B cell (primary cell): ENCODE measurements around the gene PIP5KL1. TPM values are rescaled to one million over a fixed set of nuclear protein-coding genes. Genes with fewer than 3 reads are reported as not detected.

ENCODE experiments used
- ATAC-seq: fragments of 200-7000 bp; cut with Tn5 transposase; one replicate; pipeline ENCODE4 v1.10.0; 2021; ENCODE audit warnings: low read depth, mild to moderate bottlenecking, moderate number of reproducible peaks, moderate library complexity
- CTCF ChIA-PET: fragments of 350-600 bp; sonication (Branson Sonifier 250); formaldehyde crosslinking; loops from one replicate; lab custom pipeline; 2021; ENCODE audit warnings: antibody characterized with exemption, inconsistent platforms; lab: Charles Lee
- POLR2A ChIA-PET: fragments of 350-600 bp; sonication (Branson Sonifier 250); formaldehyde crosslinking; loops from one replicate; lab custom pipeline; 2021; ENCODE audit warnings: antibody characterized with exemption; lab: Charles Lee
- DNase-seq: peaks from one replicate; pipeline ENCODE4 v3.0.0; 2013
- H2AFZ ChIP-seq: 2 replicates; pipeline ENCODE4 v1.6.1; 2012; ENCODE audit warnings: mild to moderate bottlenecking, low read depth, low read length; ENCODE audit not compliant: insufficient read depth, poor library complexity, severe bottlenecking
- H3K27ac ChIP-seq, 2 donors: 1 replicate in 1 of 2; 2 replicates in 1 of 2; pipeline ENCODE4 v1.5.1; 2012 to 2013; ENCODE audit warnings: low read length in 2 of 2, mild to moderate bottlenecking in 2 of 2, moderate library complexity in 1 of 2
- H3K27me3 ChIP-seq, 4 experiments: fragments of 200-600 bp in 1 of 4; sonication (generic) in 1 of 4; replicated peaks in 1 of 4; 1 replicate in 2 of 4; 2 replicates in 2 of 4; pipeline versions ENCODE4 v1.6.1 to v1.7.0; 2013 to 2016; ENCODE audit warnings: low read length in 3 of 4, mild to moderate bottlenecking in 2 of 4, mixed read lengths in 1 of 4, moderate library complexity in 1 of 4; ENCODE audit not compliant: insufficient read depth in 4 of 4, control insufficient read depth in 3 of 4; ENCODE audit errors: control extremely low read depth in 1 of 4
- H3K36me3 ChIP-seq, 2 experiments: replicated peaks in 1 of 2; 1 replicate in 1 of 2; 2 replicates in 1 of 2; pipeline versions ENCODE4 v1.6.1 to v1.7.1; 2013; ENCODE audit warnings: low read length in 1 of 2; ENCODE audit not compliant: insufficient read depth in 2 of 2, control insufficient read depth in 1 of 2; ENCODE audit errors: control extremely low read depth in 1 of 2, extremely low read depth in 1 of 2
- H3K4me1 ChIP-seq, 2 donors: fragments of 200-600 bp in 1 of 2; sonication (generic) in 1 of 2; 1 replicate in 1 of 2; 2 replicates in 1 of 2; pipeline versions ENCODE4 v1.5.1 to v1.6.1; 2013 to 2017; ENCODE audit warnings: low read length in 2 of 2; ENCODE audit not compliant: control insufficient read depth in 2 of 2, insufficient read depth in 2 of 2
- H3K4me2 ChIP-seq: replicated peaks from 2 replicates; pipeline ENCODE3; 2012; ENCODE audit warnings: mild to moderate bottlenecking, low read depth, low read length; ENCODE audit not compliant: poor library complexity, severe bottlenecking
- H3K4me3 ChIP-seq, 5 experiments: fragments of 200-600 bp in 1 of 5; sonication (generic) in 1 of 5; 1 replicate in 3 of 5; 2 replicates in 2 of 5; pipeline versions ENCODE4 v1.5.1 to v1.7.0; 2011 to 2016; ENCODE audit warnings: low read length in 4 of 5, mild to moderate bottlenecking in 4 of 5, low read depth in 2 of 5, control low read depth in 1 of 5, moderate library complexity in 1 of 5; ENCODE audit not compliant: insufficient read depth in 1 of 5; ENCODE audit errors: control extremely low read depth in 1 of 5, extremely low read depth in 1 of 5
- H3K79me2 ChIP-seq: fragments of 200-600 bp; sonication (generic); one replicate; pipeline ENCODE4 v1.6.0; 2016; ENCODE audit warnings: low read length; ENCODE audit not compliant: control insufficient read depth, insufficient read depth
- H3K9ac ChIP-seq: fragments of 200-600 bp; sonication (generic); 2 replicates; pipeline ENCODE4 v1.6.1; 2017; ENCODE audit warnings: mild to moderate bottlenecking, low read length, moderate library complexity
- H3K9me3 ChIP-seq, 3 donors: one replicate each; pipeline versions ENCODE4 v1.6.1 to v1.7.1; 2013; ENCODE audit warnings: low read length in 2 of 3; ENCODE audit not compliant: control insufficient read depth in 2 of 3, insufficient read depth in 1 of 3; ENCODE audit errors: control extremely low read depth in 1 of 3
- H4K20me1 ChIP-seq: 2 replicates; pipeline ENCODE4 v1.6.0; 2012; ENCODE audit warnings: mild to moderate bottlenecking, low read length; ENCODE audit not compliant: insufficient read depth, control insufficient read depth, poor library complexity, severe bottlenecking
- H3K27ac Mint-ChIP-seq: one replicate; pipeline ENCODE4 v1.8.0; 2021; ENCODE audit warnings: mixed read lengths
- H3K27me3 Mint-ChIP-seq: one replicate; pipeline ENCODE4 v1.8.0; 2021; ENCODE audit warnings: mixed read lengths
- H3K4me1 Mint-ChIP-seq: one replicate; pipeline ENCODE4 v1.8.0; 2021; ENCODE audit warnings: mixed read lengths
- H3K4me3 Mint-ChIP-seq: one replicate; pipeline ENCODE4 v1.8.0; 2021; ENCODE audit warnings: mixed read lengths
- H3K9me3 Mint-ChIP-seq: one replicate; pipeline ENCODE4 v1.8.0; 2022; ENCODE audit warnings: mixed read lengths; ENCODE audit not compliant: insufficient read depth
- EZH2 ChIP-seq: IDR thresholded peaks from 2 replicates; pipeline ENCODE4 v1.6.1; 2012; ENCODE audit warnings: borderline replicate concordance, low read depth, mild to moderate bottlenecking, moderate library complexity, low read length; ENCODE audit not compliant: insufficient read depth, poor library complexity, severe bottlenecking
- WGBS: methylation state at CpG from one replicate; pipeline ENCODE4 v1.1.5; 2013; ENCODE audit warnings: missing lambda C conversion rate; ENCODE audit not compliant: insufficient coverage; 5-methylcytosine and 5-hydroxymethylcytosine counted together
- intact Hi-C: fragments of 100-400 bp; cut with micrococcal nuclease; formaldehyde crosslinking; loops from one replicate; pipeline ENCODE4 v1.10.0; 2022
- polyA plus RNA-seq: library from polyadenylated mRNA; depleted of rRNA; stranded (reverse); fragments of >200 nt; gene quantifications from 2 replicates; pipeline ENCODE4 v1.2.3, GENCODE V29; 2012
- total RNA-seq, 2 donors: library from RNA; stranded (reverse); fragments of 120-200 nt in 1 of 2; gene quantifications; 1 replicate in 1 of 2; 2 replicates in 1 of 2; pipeline versions ENCODE4 v1.2.3 to v1.2.4, GENCODE V29; 2013 to 2022
- TF ChIP-seq, protein P1 (sequence below): fragments of 200-600 bp; IDR thresholded peaks from one replicate; pipeline ENCODE4 v1.8.0; 2022; ENCODE audit warnings: antibody characterized with exemption, mild to moderate bottlenecking

The PIP5KL1 gene
- total and polyA plus RNA-seq, 2 donors (not counting 1 experiment from before 2014, with no cell fraction given): 0.75 to 1.4 TPM

DNA sequence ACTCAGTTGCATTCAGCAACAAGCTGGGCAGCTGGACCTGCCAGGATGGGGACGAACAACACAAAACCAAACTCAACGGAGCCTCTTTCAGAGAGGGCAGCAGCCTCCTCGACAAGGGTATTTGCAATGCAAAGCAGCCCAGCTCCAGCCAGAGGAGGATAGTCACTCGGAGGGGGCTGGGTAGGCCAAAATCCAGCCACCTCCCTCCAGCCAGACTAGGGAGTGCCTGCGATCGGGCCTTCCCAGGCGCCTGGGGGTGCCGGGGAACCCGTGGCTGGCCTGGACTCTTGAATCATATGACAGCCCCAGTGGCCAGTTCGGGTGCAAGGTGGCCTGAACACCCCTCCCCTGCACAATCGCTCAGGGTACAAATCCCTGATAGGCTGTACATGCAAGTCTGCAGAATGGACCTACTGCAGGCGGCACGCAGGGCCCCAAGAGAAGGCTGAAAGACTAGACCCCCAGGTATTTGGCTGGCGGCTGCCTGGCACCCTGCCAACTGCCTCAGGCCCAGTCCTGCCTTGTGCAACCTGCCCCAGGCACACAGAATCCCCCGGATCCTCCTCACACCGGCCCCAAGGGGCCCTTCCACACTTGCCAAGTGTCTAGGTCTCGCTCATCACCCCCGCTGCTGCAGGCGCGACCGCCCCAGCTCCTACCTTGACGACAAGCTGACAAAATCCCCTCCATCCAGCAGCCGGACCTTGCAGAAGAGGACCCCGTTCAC is 48.9 kb upstream of the PIP5KL1 start:
- no peaks in the 10 kb centered on the region for H3K27me3 Mint-ChIP-seq
- peak; percentile 5 for ATAC-seq
- TF ChIP-seq EZH2: no peak
- TF ChIP-seq, protein P1, sequence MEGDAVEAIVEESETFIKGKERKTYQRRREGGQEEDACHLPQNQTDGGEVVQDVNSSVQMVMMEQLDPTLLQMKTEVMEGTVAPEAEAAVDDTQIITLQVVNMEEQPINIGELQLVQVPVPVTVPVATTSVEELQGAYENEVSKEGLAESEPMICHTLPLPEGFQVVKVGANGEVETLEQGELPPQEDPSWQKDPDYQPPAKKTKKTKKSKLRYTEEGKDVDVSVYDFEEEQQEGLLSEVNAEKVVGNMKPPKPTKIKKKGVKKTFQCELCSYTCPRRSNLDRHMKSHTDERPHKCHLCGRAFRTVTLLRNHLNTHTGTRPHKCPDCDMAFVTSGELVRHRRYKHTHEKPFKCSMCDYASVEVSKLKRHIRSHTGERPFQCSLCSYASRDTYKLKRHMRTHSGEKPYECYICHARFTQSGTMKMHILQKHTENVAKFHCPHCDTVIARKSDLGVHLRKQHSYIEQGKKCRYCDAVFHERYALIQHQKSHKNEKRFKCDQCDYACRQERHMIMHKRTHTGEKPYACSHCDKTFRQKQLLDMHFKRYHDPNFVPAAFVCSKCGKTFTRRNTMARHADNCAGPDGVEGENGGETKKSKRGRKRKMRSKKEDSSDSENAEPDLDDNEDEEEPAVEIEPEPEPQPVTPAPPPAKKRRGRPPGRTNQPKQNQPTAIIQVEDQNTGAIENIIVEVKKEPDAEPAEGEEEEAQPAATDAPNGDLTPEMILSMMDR: no peak
- Histone ChIP-seq H3K36me3 (peaks cover 0 to 20% of the 10 kb centered on the region in 2 experiments), H3K9me3 (no peaks in the 10 kb centered on the region), H2AFZ (no peak overlapping the region), H3K4me2 (peak overlapping the region; percentile 75), H3K4me3 (peak overlapping the region; percentile 70 to 95 (median 82)), H3K79me2 (peaks cover 78% of the 10 kb centered on the region), H4K20me1 (peaks cover 57% of the 10 kb centered on the region), H3K27me3 (no peaks in the 10 kb centered on the region), H3K9ac (peak overlapping the region; percentile 78), H3K4me1 (peaks cover 74 to 88% of the 10 kb centered on the region in 2 donors), H3K27ac (peak overlapping the region; percentile 79 to 93)
- H3K9me3 Mint-ChIP-seq: no peaks in the 10 kb centered on the region
- peak; percentile 70 for DNase-seq
- H3K4me3 Mint-ChIP-seq: peak overlapping the region; percentile 97
- POLR2A ChIA-PET: interaction anchor here (0.6 to 15.3 kb wide), 10 partner anchors 9 to 88 kb away, joined by 3 to 212 read pairs (median 5); partner anchors contain the start of gene NAIF1
- peaks cover 74% of the 10 kb centered on the region for H3K4me1 Mint-ChIP-seq
- intact Hi-C loops: loop anchor here (1.0 to 5.0 kb wide), 5 partner anchors 8 to 138 kb away; no protein-coding TSS in a partner anchor
- CTCF ChIA-PET: interaction anchor here (0.6 to 20.6 kb wide), 9 partner anchors 13 to 137 kb away, joined by 3 to 282 read pairs (median 7); partner anchors contain the start of genes NAIF1 and SLC25A25
- WGBS: 15% methylated on average over 17 of the region's 24 CpGs
- peak overlapping the region; percentile 95 for H3K27ac Mint-ChIP-seq

DNA sequence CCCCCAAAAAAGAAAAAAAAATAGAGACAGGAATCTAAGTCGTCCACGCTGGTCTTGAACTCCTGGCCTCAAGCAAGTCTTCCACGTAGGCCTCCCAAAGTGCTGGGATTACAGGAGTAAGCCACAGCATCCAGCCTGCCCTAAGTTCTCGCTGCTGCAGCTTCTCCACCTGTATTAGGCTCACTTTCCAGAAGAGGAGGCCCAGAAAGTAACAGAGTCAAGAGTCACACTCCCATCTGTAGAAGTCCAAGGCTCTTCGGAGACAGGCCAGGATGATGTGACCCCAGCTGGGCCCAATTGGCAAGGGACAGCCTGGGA is 48.4 kb upstream of the PIP5KL1 start:
- peaks cover 84% of the 10 kb centered on the region for H3K79me2 ChIP-seq
- peak overlapping the region; percentile 78 for H3K9ac ChIP-seq

More for the DNA sequence above, 48.4 kb upstream of the PIP5KL1 start:
- Histone ChIP-seq H3K4me1 (peaks cover 74 to 88% of the 10 kb centered on the region in 2 donors), H3K27ac (peak overlapping the region; percentile 79 to 93), H2AFZ (no peak overlapping the region), H3K9me3 (no peaks in the 10 kb centered on the region), H3K4me3 (peak overlapping the region; percentile 70 to 95 (median 82)), H4K20me1 (peaks cover 63% of the 10 kb centered on the region), H3K4me2 (peak overlapping the region; percentile 75), H3K36me3 (peaks cover 0 to 23% of the 10 kb centered on the region in 2 experiments), H3K27me3 (no peaks in the 10 kb centered on the region)
- intact Hi-C loops: loop anchor here (1.0 to 5.0 kb wide), 2 partner anchors 8 to 138 kb away; no protein-coding TSS in a partner anchor
- Mint-ChIP-seq H3K4me1 (peaks cover 76% of the 10 kb centered on the region), H3K27ac (peak overlapping the region; percentile 95), H3K9me3 (no peaks in the 10 kb centered on the region), H3K27me3 (no peaks in the 10 kb centered on the region), H3K4me3 (peak overlapping the region; percentile 97)
- no peak for TF ChIP-seq EZH2
- TF ChIP-seq, protein P1: no peak
- CTCF ChIA-PET: interaction anchor here (1.0 to 20.6 kb wide), 7 partner anchors 12 to 137 kb away, joined by 5 to 282 read pairs (median 8); partner anchors contain the start of genes NAIF1 and SLC25A25
- DNase-seq: no peak
- POLR2A ChIA-PET: interaction anchor here (0.6 to 15.3 kb wide), 9 partner anchors 8 to 88 kb away, joined by 3 to 212 read pairs (median 6); partner anchors contain the start of gene NAIF1
- 75% methylated on average over 5 of the region's 5 CpGs for WGBS
- ATAC-seq: no peak
